PC-3 (cell line): ENCODE data around the gene CNNM3. TPM values are rescaled to one million over a fixed set of nuclear protein-coding genes. Genes with fewer than 3 reads are reported as not detected.

ENCODE experiments used
- ATAC-seq: fragments of 200-7000 bp; cut with Tn5 transposase; 2 replicates; pipeline ENCODE4 v1.9.1; 2020; ENCODE audit warnings: mild to moderate bottlenecking, moderate library complexity
- BruUV-seq: library from RNA; stranded (reverse); fragments of 400-500 nt; replicated peaks from 2 replicates; lab custom pipeline; 2021; lab: Mats Ljungman, UMichigan
- CTCF ChIA-PET: fragments of 300-600 bp; sonication (Branson Sonifier 250); formaldehyde crosslinking; loops from one replicate; lab custom pipeline; 2022; ENCODE audit warnings: antibody characterized with exemption; lab: Charles Lee
- POLR2A ChIA-PET: fragments of 300-600 bp; sonication (Branson Sonifier 250); formaldehyde crosslinking; loops from one replicate; lab custom pipeline; 2022; ENCODE audit warnings: antibody characterized with exemption; ENCODE audit not compliant: unreplicated experiment; lab: Charles Lee
- DNase-seq: peaks from one replicate; pipeline ENCODE4 v3.0.0-alpha.2; 2015
- H2AFZ ChIP-seq: fragments of 300-600 bp; sonication (generic); 2 replicates; pipeline ENCODE4 v1.6.0; 2016; ENCODE audit warnings: antibody characterized with exemption, low read length
- H3F3A ChIP-seq: fragments of 300-600 bp; sonication (generic); one replicate; pipeline ENCODE4 v1.6.0; 2017; ENCODE audit warnings: antibody characterized with exemption, low read length, control low read depth, mild to moderate bottlenecking; ENCODE audit not compliant: unreplicated experiment
- H3K27ac ChIP-seq: fragments of 300-600 bp; sonication (generic); 2 replicates; pipeline ENCODE4 v1.5.1; 2016; ENCODE audit warnings: mild to moderate bottlenecking, low read length
- H3K27me3 ChIP-seq: fragments of 300-600 bp; sonication (generic); 2 replicates; pipeline ENCODE4 v1.6.1; 2016; ENCODE audit warnings: low read length, mixed read lengths
- H3K36me3 ChIP-seq: fragments of 300-600 bp; sonication (generic); 2 replicates; pipeline ENCODE4 v1.6.1; 2016; ENCODE audit warnings: low read depth, mixed run types, low read length, mixed read lengths
- H3K4me1 ChIP-seq: fragments of 300-600 bp; sonication (generic); 2 replicates; pipeline ENCODE4 v1.5.1; 2016; ENCODE audit warnings: low read length; ENCODE audit not compliant: insufficient read depth
- H3K4me2 ChIP-seq: fragments of 300-600 bp; sonication (generic); 2 replicates; pipeline ENCODE4 v1.6.0; 2016; ENCODE audit warnings: low read length
- H3K4me3 ChIP-seq: fragments of 300-600 bp; sonication (generic); 2 replicates; pipeline ENCODE4 v1.5.1; 2016; ENCODE audit warnings: mild to moderate bottlenecking, low read length, mixed read lengths
- H3K79me2 ChIP-seq: fragments of 300-600 bp; sonication (generic); 2 replicates; pipeline ENCODE4 v1.6.1; 2017; ENCODE audit warnings: low read length, mixed read lengths
- H3K9ac ChIP-seq: fragments of 300-600 bp; sonication (generic); 2 replicates; pipeline ENCODE4 v1.6.0; 2016; ENCODE audit warnings: mild to moderate bottlenecking, low read length
- H3K9me2 ChIP-seq: fragments of 300-600 bp; sonication (generic); replicated peaks from 2 replicates; pipeline ENCODE4 v1.6.1; 2016; ENCODE audit warnings: mixed run types, low read length, mixed read lengths
- H3K9me3 ChIP-seq: fragments of 300-600 bp; sonication (generic); 2 replicates; pipeline ENCODE4 v1.6.1; 2016; ENCODE audit warnings: low read length, mixed read lengths
- H4K20me1 ChIP-seq: fragments of 300-600 bp; sonication (generic); 2 replicates; pipeline ENCODE4 v1.6.1; 2016; ENCODE audit warnings: low read length, mixed read lengths
- CTCF ChIP-seq: fragments of 300-600 bp; sonication (generic); conservative IDR thresholded peaks from 2 replicates; pipeline ENCODE4 v1.5.1; 2017; ENCODE audit warnings: antibody characterized with exemption, low read depth, mild to moderate bottlenecking, low read length
- EZH2 ChIP-seq: fragments of 300-600 bp; sonication (generic); IDR thresholded peaks from one replicate; pipeline ENCODE4 v1.6.1; 2017; ENCODE audit warnings: antibody characterized with exemption, mild to moderate bottlenecking, low read length; ENCODE audit not compliant: unreplicated experiment
- EZH2phosphoT487 ChIP-seq: fragments of 300-600 bp; sonication (generic); IDR thresholded peaks from 2 replicates; pipeline ENCODE4 v1.6.1; 2018; ENCODE audit warnings: mild to moderate bottlenecking, antibody characterized with exemption, low read length, borderline replicate concordance
- intact Hi-C: fragments of 100-400 bp; cut with micrococcal nuclease; formaldehyde crosslinking; loops from 2 replicates; pipeline ENCODE4 v1.9.0; 2023
- total RNA-seq: library from RNA; depleted of rRNA; stranded (reverse); fragments of >200 nt; gene quantifications from 2 replicates; pipeline ENCODE4 v1.2.3, GENCODE V29; 2014

CNNM3 gene
- total RNA-seq, 1 experiment from 2014 or later, result 9.0 TPM

GRCh38 chr2:96800061-96801004, 15.7 kb upstream of the CNNM3 start:
- TF ChIP-seq EZH2, result no peak
- no peak for TF ChIP-seq CTCF
- TF ChIP-seq EZH2phosphoT487, result no peak
- POLR2A ChIA-PET, result no interaction called here
- Histone ChIP-seq H4K20me1 (no peaks in the 10 kb centered on the region), H3K4me2 (no peak overlapping the region), H3K27me3 (no peaks in the 10 kb centered on the region), H3K9me2 (no peaks in the 10 kb centered on the region), H3K36me3 (peaks cover 3% of the 10 kb centered on the region; the same call in 1 of the 2 replicates), H3K4me3 (no peak overlapping the region), H3K27ac (no peak overlapping the region), H3K9ac (no peak overlapping the region), H3K9me3 (no peaks in the 10 kb centered on the region), H3K4me1 (no peaks in the 10 kb centered on the region), H3K79me2 (no peaks in the 10 kb centered on the region), H2AFZ (no peak overlapping the region), H3F3A (no peaks in the 10 kb centered on the region)
- ATAC-seq (no peak; the same call in 1 of the 2 replicates), DNase-seq (no peak)
- no TSS peak for BruUV-seq
- CTCF ChIA-PET, result interaction anchor here (0.9 kb wide), 1 partner anchor 33 kb away, joined by 3 read pairs; no protein-coding TSS in a partner anchor
- intact Hi-C loops, result loop anchor here (2.0 to 5.0 kb wide), 3 partner anchors 40 to 163 kb away; partner anchors contain the start of genes CNNM4, KANSL3 and LMAN2L

GRCh38 chr2:96801005-96801785, 14.9 kb upstream of the CNNM3 start:
- Histone ChIP-seq H3K4me1 (no peaks in the 10 kb centered on the region), H2AFZ (no peak overlapping the region), H3F3A (no peaks in the 10 kb centered on the region), H3K27ac (no peak overlapping the region), H3K36me3 (peaks cover 3% of the 10 kb centered on the region; the same call in 1 of the 2 replicates), H3K27me3 (no peaks in the 10 kb centered on the region), H3K9ac (no peak overlapping the region), H3K4me2 (no peak overlapping the region), H4K20me1 (no peaks in the 10 kb centered on the region), H3K9me2 (no peaks in the 10 kb centered on the region), H3K9me3 (no peaks in the 10 kb centered on the region), H3K4me3 (no peak overlapping the region), H3K79me2 (no peaks in the 10 kb centered on the region)
- ChIA-PET POLR2A (no interaction called here), CTCF (interaction anchor here (0.9 kb wide), 1 partner anchor 34 kb away, joined by 3 read pairs; no protein-coding TSS in a partner anchor)
- ATAC-seq (peak; percentile 96), DNase-seq (peak; percentile 75)
- intact Hi-C loops, result loop anchor here (2.0 to 5.0 kb wide), 3 partner anchors 40 to 164 kb away; partner anchors contain the start of genes CNNM4, KANSL3 and LMAN2L
- BruUV-seq, result no TSS peak
- no peak for TF ChIP-seq EZH2phosphoT487
- TF ChIP-seq EZH2, result no peak
- peak; percentile 92 for TF ChIP-seq CTCF
